Renal cortical epithelial cell (primary cell): ENCODE measurements around the gene NBPF26. TPM values are rescaled to one million over a fixed set of nuclear protein-coding genes. Genes with fewer than 3 reads are reported as not detected.
A peak's percentile ranks its signal among the peaks of the same experiment; 100 is the strongest.
"Not testable (repeated sequence)": the region's sequence is repeated elsewhere in the genome, so short reads cannot be mapped to it uniquely, and the experiment has no call there.

ENCODE experiments used
- DNase-seq: peaks from one replicate; pipeline ENCODE4 v3.0.0-alpha.2; 2011; ENCODE audit warnings: low read depth
- total RNA-seq: library from RNA; depleted of rRNA; stranded (reverse); fragments of >200 nt; gene quantifications from 2 replicates; pipeline ENCODE4 v1.2.3, GENCODE V29; 2014

NBPF26 gene
- 17.2 and 51.8 TPM in 2 replicates for total RNA-seq

DNA sequence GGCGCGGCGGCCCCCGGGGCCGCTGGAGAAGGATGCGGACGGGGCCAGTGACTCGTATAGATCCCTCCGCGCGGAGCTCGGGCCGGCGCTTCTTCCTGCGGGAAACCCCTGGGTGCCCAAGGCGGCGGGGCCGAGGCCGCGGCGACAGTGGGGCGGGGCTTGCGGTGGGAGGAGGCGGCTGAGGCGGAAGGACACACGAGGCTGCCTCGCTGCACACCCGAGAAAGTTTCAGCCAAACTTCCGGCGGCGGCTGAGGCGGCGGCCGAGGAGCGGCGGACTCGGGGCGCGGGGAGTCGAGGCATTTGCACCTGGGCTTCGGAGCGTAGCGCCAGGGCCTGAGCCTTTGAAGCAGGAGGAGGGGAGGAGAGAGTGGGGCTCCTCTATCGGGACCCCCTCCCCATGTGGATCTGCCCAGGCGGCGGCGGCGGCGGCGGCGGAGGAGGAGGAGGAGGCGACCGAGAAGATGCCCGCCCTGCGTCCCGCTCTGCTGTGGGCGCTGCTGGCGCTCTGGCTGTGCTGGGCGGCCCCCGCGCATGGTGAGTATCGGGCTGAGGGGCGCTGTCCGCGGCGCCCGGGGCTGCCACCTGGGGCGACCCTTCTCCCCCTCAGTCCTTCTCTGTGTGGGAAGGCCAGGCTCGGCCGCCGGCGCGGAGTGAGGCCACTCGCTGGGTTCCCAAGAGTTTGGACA, at the start of gene NBPF26:
Gene NBPF26 (plus strand): TSS at position 231 of the 688 bp plus-strand sequence.
- DNase-seq: peak; percentile 28

DNA sequence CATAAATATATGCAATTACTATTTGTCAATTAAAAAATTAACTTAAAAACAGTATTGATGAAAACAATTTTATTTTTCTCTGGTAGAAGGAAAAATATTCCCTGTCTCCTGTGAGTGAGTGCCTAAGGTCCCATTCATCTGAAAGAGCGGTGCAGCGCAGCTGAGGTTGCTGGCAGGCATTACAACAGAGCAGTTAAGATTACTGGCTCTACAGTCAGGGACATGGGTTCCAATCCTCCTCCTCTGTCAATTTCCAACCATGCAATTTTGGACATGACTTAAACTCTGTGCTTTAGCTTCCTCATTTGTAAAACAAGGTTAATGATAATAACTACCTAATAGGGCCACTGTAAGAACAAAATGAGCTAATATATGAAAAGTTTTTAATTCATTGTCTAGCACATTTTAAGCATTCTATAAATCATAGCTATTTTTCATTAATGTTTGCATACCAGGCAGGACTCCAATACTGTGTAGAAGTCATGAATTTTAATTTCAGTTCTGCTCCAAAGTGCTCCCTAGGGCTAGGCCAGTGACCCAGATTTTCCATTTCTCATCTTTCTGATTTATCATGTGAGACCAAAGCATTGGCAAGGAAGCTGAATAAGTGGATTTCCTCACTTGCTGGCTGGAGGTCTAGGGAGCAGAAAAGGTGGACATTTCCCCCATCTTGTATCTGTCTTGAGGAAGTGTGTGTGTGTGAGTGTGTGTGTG, 43.5 kb upstream of the NBPF26 start:
- not testable (repeated sequence) for DNase-seq

DNA sequence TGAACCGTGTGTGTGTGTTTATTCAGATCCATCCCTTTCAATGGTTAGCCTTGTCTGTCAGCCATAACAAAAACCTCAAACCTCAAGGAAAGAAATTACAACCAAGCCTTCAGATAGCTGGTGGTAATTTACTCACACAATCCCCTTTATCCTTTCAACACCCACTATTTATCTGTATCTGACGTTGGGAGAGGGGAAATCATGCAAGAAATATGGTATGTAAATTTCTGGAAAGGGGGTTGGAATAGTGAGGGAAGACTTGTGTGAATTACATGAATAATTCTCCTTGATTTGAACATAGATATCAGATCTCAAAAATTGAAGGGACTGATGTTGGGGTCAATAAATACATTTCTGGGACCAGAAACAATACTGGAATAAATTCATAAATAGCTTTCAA, 42.8 kb upstream of the NBPF26 start:
- DNase-seq: not testable (repeated sequence)

GRCh38 chr1:120684397-120684796, 39.3 kb upstream of the NBPF26 start:
- not testable (repeated sequence) for DNase-seq

GRCh38 chr1:120685622-120686021, 38.1 kb upstream of the NBPF26 start:
- not testable (repeated sequence) for DNase-seq

DNA sequence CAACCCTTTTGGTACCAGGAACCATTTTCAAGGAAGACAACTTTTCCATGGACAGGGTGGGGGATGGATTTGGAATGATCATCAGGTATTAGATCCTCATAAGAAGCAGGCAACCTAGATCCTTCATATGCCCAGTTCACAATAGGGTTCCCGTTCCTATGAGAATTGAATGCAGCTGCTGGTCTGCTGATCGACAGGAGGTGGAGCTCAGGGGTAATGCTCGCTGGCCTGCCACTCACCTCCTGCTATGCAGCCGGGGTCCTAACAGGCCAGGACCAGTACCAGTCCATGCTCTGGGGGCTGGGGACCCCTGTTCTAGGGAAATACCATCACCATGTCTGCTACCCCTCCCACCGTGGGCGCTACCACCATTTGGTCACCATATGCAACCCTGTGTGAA, 36.5 kb upstream of the NBPF26 start:
- DNase-seq: not testable (repeated sequence)

GRCh38 chr1:120700807-120701562, 22.8 kb upstream of the NBPF26 start:
- not testable (repeated sequence) for DNase-seq

GRCh38 chr1:120723358-120723714, 409 bp upstream of the NBPF26 start:
- DNase-seq: not testable (repeated sequence)

- DNase-seq: not testable (repeated sequence)
These were observed 762 bp downstream of the NBPF26 start for GRCh38 chr1:120724507-120724906.

DNA sequence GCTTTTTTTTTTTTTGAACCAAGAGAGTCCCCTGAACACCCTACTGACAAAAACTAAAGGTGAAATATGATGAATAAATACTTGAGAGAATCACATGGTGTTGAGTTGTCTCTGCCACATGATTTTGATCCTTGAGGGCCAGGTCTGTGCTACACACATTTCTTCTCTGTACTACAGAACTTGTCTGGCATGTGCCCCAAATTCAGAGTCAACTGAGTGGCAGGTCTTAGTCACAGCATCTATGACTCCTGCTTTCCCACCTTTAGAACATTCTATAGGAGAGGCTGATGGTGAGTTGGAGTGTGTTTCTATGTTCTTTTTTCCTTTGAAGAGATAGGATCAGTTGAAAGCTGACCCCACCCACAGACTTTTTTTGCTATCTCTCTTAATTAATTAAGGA, 5.1 kb downstream of the NBPF26 start:
- not testable (repeated sequence) for DNase-seq

- not testable (repeated sequence) for DNase-seq
These were observed 45.3 kb downstream of the NBPF26 start for GRCh38 chr1:120769090-120769489.

GRCh38 chr1:120805452-120805851, 81.7 kb downstream of the NBPF26 start:
- DNase-seq: not testable (repeated sequence)

- DNase-seq: peak; percentile 27
These were observed 88.1 kb downstream of the NBPF26 start for GRCh38 chr1:120811822-120812221.

GRCh38 chr1:120825051-120825450, 101.3 kb downstream of the NBPF26 start:
- not testable (repeated sequence) for DNase-seq

- DNase-seq: not testable (repeated sequence)
These were observed 102.9 kb downstream of the NBPF26 start for GRCh38 chr1:120826623-120827022.

GRCh38 chr1:120844186-120844944, 120.6 kb downstream of the NBPF26 start:
- DNase-seq: not testable (repeated sequence)

DNA sequence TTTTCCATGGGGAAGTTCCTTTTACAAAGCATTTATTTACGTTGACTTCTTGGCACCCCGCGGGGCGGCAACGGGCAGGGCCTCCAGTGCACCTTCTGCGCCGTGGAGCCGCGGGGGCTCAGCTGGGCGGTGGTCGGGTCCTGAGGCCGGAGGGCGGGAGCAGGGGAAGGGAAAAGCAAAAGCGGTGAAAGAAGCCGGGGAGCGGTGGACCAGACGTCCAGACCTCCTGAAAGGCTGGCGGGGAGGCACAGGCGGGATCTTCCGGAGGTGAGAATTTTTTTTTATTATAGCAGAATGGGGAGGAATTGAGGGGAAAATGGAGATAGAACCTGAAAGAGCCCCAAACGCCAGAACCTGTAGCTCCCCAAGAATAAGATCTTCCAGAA, 121.2 kb downstream of the NBPF26 start:
- not testable (repeated sequence) for DNase-seq

- not testable (repeated sequence) for DNase-seq
These were observed 125.9 kb downstream of the NBPF26 start for GRCh38 chr1:120849400-120850286.

- peak; percentile 30 for DNase-seq
These were observed 126.5 kb downstream of the NBPF26 start for GRCh38 chr1:120850287-120850536.

DNA sequence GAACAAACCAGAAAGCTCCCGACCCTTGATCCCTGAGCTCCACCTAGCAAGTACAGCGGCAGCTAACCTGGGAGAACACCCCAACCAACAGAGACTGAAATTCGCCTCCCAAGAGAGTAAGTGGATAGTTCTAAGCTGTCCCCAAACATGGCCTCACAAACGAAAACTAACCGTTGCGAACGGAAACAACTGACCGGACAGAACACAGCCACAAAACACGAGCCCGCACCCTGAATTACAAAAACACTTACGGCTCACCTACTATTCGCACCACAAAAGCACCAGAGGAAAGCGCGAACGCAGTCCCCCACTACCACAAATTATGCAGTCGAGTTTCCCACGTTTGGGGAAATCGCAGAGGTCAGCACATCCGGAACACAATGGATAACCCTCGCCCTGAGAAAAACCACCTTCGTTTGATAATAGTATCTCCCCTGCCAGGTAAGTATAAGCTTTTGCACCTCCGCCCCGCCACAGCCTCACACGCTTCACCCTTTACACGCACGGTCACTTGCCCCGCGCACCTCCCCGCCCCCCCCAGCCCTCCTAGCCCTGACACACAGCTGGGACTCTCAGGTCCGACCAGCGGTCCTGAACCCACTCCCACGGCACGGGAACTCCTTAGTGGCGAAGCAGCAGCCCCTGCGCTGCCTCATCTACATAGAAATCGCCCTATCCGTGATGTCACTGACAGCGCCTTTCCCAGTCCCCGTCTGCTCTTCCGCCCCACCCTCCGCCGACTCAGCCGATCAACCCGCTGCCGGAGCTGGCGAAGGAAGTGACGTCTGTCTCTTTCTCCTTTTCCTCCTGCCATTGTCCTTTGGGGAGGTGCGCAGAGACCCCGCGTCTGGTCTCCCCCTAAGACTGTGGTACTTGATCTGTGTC, 127.0 kb downstream of the NBPF26 start:
- peak; percentile 95 for DNase-seq
